ENCODE results near the gene ALPG.
"Not testable (repeated sequence)": the region's sequence is repeated elsewhere in the genome, so short reads cannot be mapped to it uniquely, and the experiment has no call there.

The ALPG gene

GRCh38 chr2:232423407-232423806 lies 16.8 kb downstream of the ALPG start:
- CTCF ChIA-PET: not testable (repeated sequence)
- 100% methylated on average over 2 of the region's 7 CpGs for WGBS (ENCODE audit: insufficient coverage)

GRCh38 chr2:232431705-232432590 lies 25.3 kb downstream of the ALPG start:
- no peaks in the 10 kb centered on the region for H3K9me3 ChIP-seq (ENCODE audit: control extremely low read depth in 1 of 5, control insufficient read depth in 4 of 5, insufficient read depth in 2 of 5, low read depth in 1 of 5, low read length in 4 of 5)
- no peak overlapping the region for H3K4me3 ChIP-seq (ENCODE audit: control insufficient read depth in 1 of 7, extremely low read depth in 1 of 7, insufficient read depth in 4 of 7, low read depth in 2 of 7, low read length in 6 of 7)
- H3K27ac ChIP-seq (ENCODE audit: insufficient read depth in 1 of 2, low read depth in 1 of 2, low read length in 2 of 2, poor library complexity in 1 of 2, severe bottlenecking in 2 of 2): no peak overlapping the region
- ChIA-PET POLR2A (no interaction called here), CTCF (no interaction called here)
- WGBS (ENCODE audit: insufficient coverage): 96% methylated on average over 14 of the region's 16 CpGs
- H3K36me3 ChIP-seq (ENCODE audit: control insufficient read depth in 4 of 4, insufficient read depth in 4 of 4, low read length in 3 of 4): no peaks in the 10 kb centered on the region
- no peak for DNase-seq
- no peaks in the 10 kb centered on the region for H3K27me3 ChIP-seq (replicated peaks in 2 of 5; ENCODE audit: control insufficient read depth in 4 of 5, insufficient read depth in 5 of 5, low read length in 4 of 5)
- peaks cover 0 to 30% (median 17%) of the 10 kb centered on the region in 4 experiments for H3K4me1 ChIP-seq (ENCODE audit: control extremely low read depth in 1 of 4, control insufficient read depth in 4 of 4, insufficient read depth in 4 of 4, low read length in 3 of 4)

More at GRCh38 chr2:232423407-232423806, 16.8 kb downstream of the ALPG start:
- H3K27ac ChIP-seq (ENCODE audit: insufficient read depth in 1 of 2, low read depth in 1 of 2, low read length in 2 of 2, poor library complexity in 1 of 2, severe bottlenecking in 2 of 2); POLR2A ChIA-PET; H3K4me3 ChIP-seq (ENCODE audit: control insufficient read depth in 1 of 7, extremely low read depth in 1 of 7, insufficient read depth in 4 of 7, low read depth in 2 of 7, low read length in 6 of 7); H3K36me3 ChIP-seq (ENCODE audit: control insufficient read depth in 4 of 4, insufficient read depth in 4 of 4, low read length in 3 of 4); DNase-seq: not testable (repeated sequence)
- Histone ChIP-seq H3K27me3 (replicated peaks in 2 of 5; ENCODE audit: control insufficient read depth in 4 of 5, insufficient read depth in 5 of 5, low read length in 4 of 5) (peaks cover 0 to 36% (median 21%) of the 10 kb centered on the region in 5 experiments), H3K9me3 (ENCODE audit: control extremely low read depth in 1 of 5, control insufficient read depth in 4 of 5, insufficient read depth in 2 of 5, low read depth in 1 of 5, low read length in 4 of 5) (peaks cover 0 to 15% (median 4%) of the 10 kb centered on the region in 5 experiments), H3K4me1 (ENCODE audit: control extremely low read depth in 1 of 4, control insufficient read depth in 4 of 4, insufficient read depth in 4 of 4, low read length in 3 of 4) (peaks cover 0 to 27% (median 25%) of the 10 kb centered on the region in 4 experiments)

DNA sequence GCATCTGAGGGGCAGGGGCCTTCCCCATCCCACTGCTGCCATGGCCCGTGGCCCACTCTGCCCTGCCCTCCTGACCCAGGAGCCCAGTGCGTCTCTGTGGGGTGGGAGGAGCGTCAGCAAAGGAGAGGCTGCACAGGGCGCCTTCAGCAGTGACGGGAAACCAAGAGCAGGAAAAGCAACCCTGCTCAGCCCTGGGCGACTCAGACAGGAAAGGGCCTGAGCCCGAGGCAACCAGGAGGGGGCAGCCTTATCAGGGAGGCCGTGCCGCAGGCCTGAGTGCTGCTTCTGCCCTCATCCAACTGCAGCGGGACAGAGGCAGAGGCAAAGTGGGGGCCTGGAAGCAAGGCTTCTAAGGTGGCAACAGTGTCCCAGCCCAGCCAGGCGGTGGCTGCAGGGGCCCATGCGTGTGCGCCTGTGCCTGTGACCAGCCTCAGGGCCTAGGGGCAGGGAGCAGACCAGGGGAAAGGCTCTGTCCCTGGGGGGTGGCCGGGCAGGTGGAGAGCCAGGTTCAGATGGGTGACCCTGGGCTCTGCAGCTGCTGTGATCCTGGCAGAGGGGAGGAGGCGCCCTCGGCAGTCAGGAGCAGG lies 26.0 kb downstream of the ALPG start:
- Histone ChIP-seq H3K4me1 (ENCODE audit: control extremely low read depth in 1 of 4, control insufficient read depth in 4 of 4, insufficient read depth in 4 of 4, low read length in 3 of 4) (peaks cover 0 to 30% (median 19%) of the 10 kb centered on the region in 4 experiments), H3K4me3 (ENCODE audit: control insufficient read depth in 1 of 7, extremely low read depth in 1 of 7, insufficient read depth in 4 of 7, low read depth in 2 of 7, low read length in 6 of 7) (no peak overlapping the region), H3K27me3 (replicated peaks in 2 of 5; ENCODE audit: control insufficient read depth in 4 of 5, insufficient read depth in 5 of 5, low read length in 4 of 5) (no peaks in the 10 kb centered on the region), H3K9me3 (ENCODE audit: control extremely low read depth in 1 of 5, control insufficient read depth in 4 of 5, insufficient read depth in 2 of 5, low read depth in 1 of 5, low read length in 4 of 5) (no peaks in the 10 kb centered on the region), H3K27ac (ENCODE audit: insufficient read depth in 1 of 2, low read depth in 1 of 2, low read length in 2 of 2, poor library complexity in 1 of 2, severe bottlenecking in 2 of 2) (no peak overlapping the region), H3K36me3 (ENCODE audit: control insufficient read depth in 4 of 4, insufficient read depth in 4 of 4, low read length in 3 of 4) (no peaks in the 10 kb centered on the region)
- WGBS (ENCODE audit: insufficient coverage): 39% methylated on average over 15 of the region's 16 CpGs
- ChIA-PET CTCF (interaction anchor here (3.3 kb wide), 1 partner anchor 13 kb away, joined by 9 read pairs; no protein-coding TSS in a partner anchor), POLR2A (no interaction called here)
- peak in 1 of 3 donors; percentile 28 for DNase-seq

DNA sequence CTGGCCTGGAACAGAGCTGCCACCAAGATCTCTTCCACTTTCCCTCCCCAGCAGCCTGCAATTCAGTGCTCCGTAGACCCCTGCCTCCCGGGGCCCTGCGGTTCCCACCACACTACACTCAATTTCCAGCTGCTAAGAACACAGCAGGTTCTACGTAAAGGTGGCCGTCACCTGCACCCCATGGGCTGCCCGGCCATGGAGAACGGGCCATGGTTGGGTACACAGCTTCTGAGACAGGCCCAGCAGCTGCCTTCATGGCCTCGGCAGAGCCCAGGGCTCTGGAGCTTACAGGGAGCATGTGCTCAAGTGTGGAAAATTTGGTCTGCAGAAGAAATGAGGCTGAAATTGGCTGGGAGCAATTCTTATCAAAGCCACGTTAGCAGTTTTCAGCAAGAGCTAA lies 27.0 kb downstream of the ALPG start:
- H3K27ac ChIP-seq (ENCODE audit: insufficient read depth in 1 of 2, low read depth in 1 of 2, low read length in 2 of 2, poor library complexity in 1 of 2, severe bottlenecking in 2 of 2); H3K27me3 ChIP-seq (replicated peaks in 2 of 5; ENCODE audit: control insufficient read depth in 4 of 5, insufficient read depth in 5 of 5, low read length in 4 of 5); DNase-seq; H3K9me3 ChIP-seq (ENCODE audit: control extremely low read depth in 1 of 5, control insufficient read depth in 4 of 5, insufficient read depth in 2 of 5, low read depth in 1 of 5, low read length in 4 of 5); H3K4me3 ChIP-seq (ENCODE audit: control insufficient read depth in 1 of 7, extremely low read depth in 1 of 7, insufficient read depth in 4 of 7, low read depth in 2 of 7, low read length in 6 of 7); H3K36me3 ChIP-seq (ENCODE audit: control insufficient read depth in 4 of 4, insufficient read depth in 4 of 4, low read length in 3 of 4); POLR2A ChIA-PET: not testable (repeated sequence)
- peaks cover 0 to 28% (median 18%) of the 10 kb centered on the region in 4 experiments for H3K4me1 ChIP-seq (ENCODE audit: control extremely low read depth in 1 of 4, control insufficient read depth in 4 of 4, insufficient read depth in 4 of 4, low read length in 3 of 4)
- CTCF ChIA-PET: interaction anchor here (0.9 to 3.3 kb wide), 7 partner anchors 11 to 106 kb away, joined by 3 to 14 read pairs (median 4); no protein-coding TSS in a partner anchor
- WGBS (ENCODE audit: insufficient coverage): 95% methylated on average over 4 of the region's 9 CpGs

DNA sequence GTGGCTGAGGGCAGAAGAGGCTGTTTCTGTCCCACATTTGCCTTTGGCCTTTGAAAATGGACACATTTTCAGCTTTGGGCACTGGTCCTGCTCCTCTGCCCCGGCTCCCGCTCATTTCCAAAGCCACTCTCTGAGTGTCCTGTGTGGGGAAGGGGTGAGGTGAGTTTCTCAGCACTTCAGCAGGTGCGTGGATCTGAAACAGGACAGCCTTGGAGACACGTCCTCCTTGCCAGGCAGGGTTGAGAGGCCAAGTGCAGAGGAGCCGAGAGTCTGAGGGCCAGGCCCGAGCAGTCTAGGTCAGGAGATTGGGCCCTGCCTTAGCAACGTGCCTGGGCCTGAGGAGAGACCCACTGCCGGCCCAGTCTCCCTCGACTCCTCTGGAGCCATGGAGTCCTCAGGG lies 27.4 kb downstream of the ALPG start:
- Histone ChIP-seq H3K27me3 (replicated peaks in 2 of 5; ENCODE audit: control insufficient read depth in 4 of 5, insufficient read depth in 5 of 5, low read length in 4 of 5) (no peaks in the 10 kb centered on the region), H3K9me3 (ENCODE audit: control extremely low read depth in 1 of 5, control insufficient read depth in 4 of 5, insufficient read depth in 2 of 5, low read depth in 1 of 5, low read length in 4 of 5) (no peaks in the 10 kb centered on the region), H3K36me3 (ENCODE audit: control insufficient read depth in 4 of 4, insufficient read depth in 4 of 4, low read length in 3 of 4) (no peaks in the 10 kb centered on the region), H3K4me3 (ENCODE audit: control insufficient read depth in 1 of 7, extremely low read depth in 1 of 7, insufficient read depth in 4 of 7, low read depth in 2 of 7, low read length in 6 of 7) (no peak overlapping the region), H3K4me1 (ENCODE audit: control extremely low read depth in 1 of 4, control insufficient read depth in 4 of 4, insufficient read depth in 4 of 4, low read length in 3 of 4) (peaks cover 0 to 28% (median 16%) of the 10 kb centered on the region in 4 experiments), H3K27ac (ENCODE audit: insufficient read depth in 1 of 2, low read depth in 1 of 2, low read length in 2 of 2, poor library complexity in 1 of 2, severe bottlenecking in 2 of 2) (no peak overlapping the region)
- ChIA-PET POLR2A (no interaction called here), CTCF (interaction anchor here (0.9 to 3.3 kb wide), 8 partner anchors 10 to 515 kb away, joined by 3 to 14 read pairs (median 4); no protein-coding TSS in a partner anchor)
- 100% methylated on average over 4 of the region's 9 CpGs for WGBS (ENCODE audit: insufficient coverage)
- DNase-seq: no peak

DNA sequence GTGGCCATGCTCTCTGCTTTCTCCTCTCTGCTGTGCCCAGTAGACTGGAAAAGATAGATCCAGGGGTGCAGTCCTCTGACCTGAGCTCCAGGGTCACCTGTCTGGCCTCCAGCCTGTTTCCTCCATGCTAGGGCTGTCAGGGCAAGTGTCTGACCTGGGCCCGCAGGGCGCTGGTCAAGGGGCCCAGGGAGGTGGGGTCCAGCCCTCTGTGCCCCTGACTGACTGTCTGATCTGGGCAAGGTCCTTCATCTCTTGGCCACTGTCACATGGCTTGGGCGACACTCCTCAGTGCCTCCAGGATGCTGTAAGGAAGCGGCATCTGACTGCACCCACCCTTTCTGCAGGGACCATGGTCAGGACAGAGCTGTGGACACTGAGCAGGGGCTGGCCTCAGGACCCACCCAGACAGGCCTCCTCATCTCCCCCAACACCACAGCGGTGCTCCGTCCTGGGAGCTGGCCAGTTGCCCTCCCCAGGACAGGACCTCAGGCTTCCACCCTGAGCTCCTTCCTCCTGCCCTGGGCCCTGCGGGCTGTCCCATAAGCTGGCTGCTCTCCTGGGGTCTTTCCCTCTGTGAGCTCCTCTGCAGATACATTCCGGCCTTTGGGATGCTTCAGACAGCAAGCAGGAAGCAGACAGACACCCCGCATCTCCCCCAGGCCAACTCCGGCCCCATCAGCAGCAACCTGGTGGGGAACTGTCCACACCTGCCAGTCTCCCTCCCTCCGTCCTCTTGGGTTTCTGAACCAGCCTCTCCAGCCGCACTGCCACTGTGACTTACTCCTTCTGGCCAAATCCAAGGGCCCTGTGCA lies 28.1 kb downstream of the ALPG start:
- Histone ChIP-seq H3K4me1 (ENCODE audit: control extremely low read depth in 1 of 4, control insufficient read depth in 4 of 4, insufficient read depth in 4 of 4, low read length in 3 of 4) (peaks cover 0 to 25% (median 14%) of the 10 kb centered on the region in 4 experiments), H3K27me3 (replicated peaks in 2 of 5; ENCODE audit: control insufficient read depth in 4 of 5, insufficient read depth in 5 of 5, low read length in 4 of 5) (no peaks in the 10 kb centered on the region), H3K4me3 (ENCODE audit: control insufficient read depth in 1 of 7, extremely low read depth in 1 of 7, insufficient read depth in 4 of 7, low read depth in 2 of 7, low read length in 6 of 7) (no peak overlapping the region), H3K27ac (ENCODE audit: insufficient read depth in 1 of 2, low read depth in 1 of 2, low read length in 2 of 2, poor library complexity in 1 of 2, severe bottlenecking in 2 of 2) (no peak overlapping the region), H3K36me3 (ENCODE audit: control insufficient read depth in 4 of 4, insufficient read depth in 4 of 4, low read length in 3 of 4) (no peaks in the 10 kb centered on the region), H3K9me3 (ENCODE audit: control extremely low read depth in 1 of 5, control insufficient read depth in 4 of 5, insufficient read depth in 2 of 5, low read depth in 1 of 5, low read length in 4 of 5) (no peaks in the 10 kb centered on the region)
- 100% methylated on average over 10 of the region's 12 CpGs for WGBS (ENCODE audit: insufficient coverage)
- ChIA-PET CTCF (interaction anchor here (1.0 to 3.3 kb wide), 11 partner anchors 10 to 516 kb away, joined by 3 to 14 read pairs (median 4); no protein-coding TSS in a partner anchor), POLR2A (no interaction called here)
- no peak for DNase-seq

Measured in common myeloid progenitor, CD34-positive (primary cell).